Fibroblast of lung (primary cell): Measurements from ENCODE around the gene GRWD1. TPM values are rescaled to one million over a fixed set of nuclear protein-coding genes. Genes with fewer than 3 reads are reported as not detected.
A peak's percentile ranks its signal among the peaks of the same experiment; 100 is the strongest.

ENCODE experiments used
- DNase-seq, 2 donors: peaks; one replicate each; pipeline versions ENCODE4 v3.0.0 to v3.0.0-alpha.2; 2010; ENCODE audit warnings: low read depth in 2 of 2
- H2AFZ ChIP-seq: 2 replicates; pipeline ENCODE4 v1.5.1; 2012; ENCODE audit warnings: low read length, control low read depth, inconsistent platforms
- H3K27ac ChIP-seq: 2 replicates; pipeline ENCODE4 v1.5.1; 2011; ENCODE audit warnings: low read length, control low read depth; ENCODE audit not compliant: insufficient read depth
- H3K27me3 ChIP-seq: 2 replicates; pipeline ENCODE4 v1.5.1; 2011; ENCODE audit warnings: mild to moderate bottlenecking, low read length; ENCODE audit not compliant: control insufficient read depth, insufficient read depth
- H3K36me3 ChIP-seq: 2 replicates; pipeline ENCODE4 v1.5.1; 2011; ENCODE audit warnings: low read length; ENCODE audit not compliant: control insufficient read depth, insufficient read depth
- H3K4me1 ChIP-seq: 2 replicates; pipeline ENCODE4 v1.5.1; 2011; ENCODE audit warnings: low read length; ENCODE audit not compliant: control insufficient read depth, insufficient read depth; ENCODE audit errors: extremely low read depth
- H3K4me2 ChIP-seq: 2 replicates; pipeline ENCODE4 v1.5.1; 2011; ENCODE audit warnings: low read length, control low read depth; ENCODE audit not compliant: insufficient read depth; ENCODE audit errors: extremely low read depth
- H3K4me3 ChIP-seq, 4 experiments: fragments of 200-600 bp in 1 of 4; sonication (generic) in 1 of 4; replicated peaks in 1 of 4; 2 replicates each; pipeline ENCODE4 v1.5.1; 2011 to 2016; ENCODE audit warnings: low read length in 4 of 4, low read depth in 3 of 4, mild to moderate bottlenecking in 3 of 4, control low read depth in 2 of 4, inconsistent platforms in 1 of 4, mixed read lengths in 1 of 4; ENCODE audit not compliant: insufficient read depth in 1 of 4; ENCODE audit errors: control extremely low read depth in 1 of 4
- H3K79me2 ChIP-seq: 2 replicates; pipeline ENCODE4 v1.5.1; 2012; ENCODE audit warnings: mild to moderate bottlenecking, low read length, inconsistent platforms; ENCODE audit not compliant: control insufficient read depth, insufficient read depth
- H3K9ac ChIP-seq: 2 replicates; pipeline ENCODE4 v1.5.1; 2011; ENCODE audit warnings: mild to moderate bottlenecking, low read length, control low read depth; ENCODE audit not compliant: insufficient read depth
- H3K9me3 ChIP-seq: 2 replicates; pipeline ENCODE4 v1.5.1; 2012; ENCODE audit warnings: low read depth, low read length; ENCODE audit not compliant: control insufficient read depth, insufficient read depth
- H4K20me1 ChIP-seq: 2 replicates; pipeline ENCODE4 v1.5.1; 2011; ENCODE audit warnings: low read length; ENCODE audit not compliant: control insufficient read depth, insufficient read depth; ENCODE audit errors: extremely low read depth
- EZH2 ChIP-seq: IDR thresholded peaks from 2 replicates; pipeline ENCODE4 v1.5.1; 2012; ENCODE audit warnings: low read length, control low read depth, mild to moderate bottlenecking; ENCODE audit errors: missing control alignments
- polyA plus RNA-seq, 2 donors: library from polyadenylated mRNA; depleted of rRNA in 1 of 2; stranded (reverse) in 1 of 2; unstranded in 1 of 2; fragments of >200 nt; gene quantifications; 2 replicates each; pipeline ENCODE4 v1.2.1, GENCODE V29; 2011 to 2012; ENCODE audit warnings: missing spikeins in 1 of 2
- total RNA-seq: library from RNA; depleted of rRNA; stranded (reverse); fragments of >200 nt; gene quantifications from 2 replicates; pipeline ENCODE4 v1.2.1, GENCODE V29; 2014
- TF ChIP-seq, protein P1 (sequence below), 2 donors: IDR thresholded peaks in 1 of 2; conservative IDR thresholded peaks in 1 of 2; 1 replicate in 1 of 2; 2 replicates in 1 of 2; pipeline ENCODE4 v1.5.1; 2011 to 2012; ENCODE audit warnings: low read length in 2 of 2, control low read depth in 1 of 2, inconsistent platforms in 1 of 2, low read depth in 1 of 2, mild to moderate bottlenecking in 1 of 2

GRWD1 gene
- total and polyA plus RNA-seq, 2 donors (not counting 1 experiment from before 2014, with no cell fraction given) = 9.1 to 14.7 TPM

DNA sequence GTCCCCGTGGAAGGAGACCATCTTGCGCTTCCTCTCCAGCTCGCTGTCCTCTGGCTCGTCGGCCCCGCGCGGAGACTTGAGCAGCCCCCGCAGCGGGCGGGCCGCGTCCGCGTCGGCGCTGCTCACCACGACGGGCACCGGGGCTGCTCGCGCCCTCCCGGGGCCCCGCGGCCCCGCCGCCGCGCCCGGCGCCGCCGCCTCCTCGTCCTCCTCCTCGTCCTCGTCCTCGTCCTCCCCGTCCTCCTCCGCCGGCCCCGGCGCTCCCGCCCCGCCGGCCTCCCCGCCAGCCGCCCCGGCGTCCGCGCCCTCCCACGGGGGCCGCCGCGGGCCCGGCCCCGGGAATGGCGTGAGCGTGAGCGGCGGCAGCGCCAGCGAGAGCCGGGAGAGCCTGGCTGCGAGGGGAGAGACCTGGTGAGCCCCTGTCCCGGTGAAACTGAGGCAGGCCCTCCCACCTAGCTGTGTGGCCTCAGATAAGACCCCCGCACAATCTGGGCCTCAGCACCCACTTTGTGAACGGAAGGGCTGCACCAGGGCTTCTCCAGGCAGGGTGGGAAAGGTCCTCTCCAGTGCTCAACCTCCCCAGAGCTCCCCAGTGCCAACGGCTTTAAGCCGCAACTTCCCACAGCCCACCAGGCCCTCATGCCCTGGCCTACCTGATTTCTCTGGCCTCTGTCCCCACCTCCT is 48.1 kb downstream of the GRWD1 start:
- no peak overlapping the region for H3K27ac ChIP-seq
- H3K4me1 ChIP-seq = peaks cover 2% of the 10 kb centered on the region
- H3K4me3 ChIP-seq = peak overlapping the region; percentile 39 to 60 (median 57)
- H3K9ac ChIP-seq = peak overlapping the region; percentile 63
- H3K36me3 ChIP-seq = no peaks in the 10 kb centered on the region
- no peaks in the 10 kb centered on the region for H3K9me3 ChIP-seq
- DNase-seq = no peak
- peak overlapping the region; percentile 86 for H2AFZ ChIP-seq
- H4K20me1 ChIP-seq = no peaks in the 10 kb centered on the region
- peak overlapping the region; percentile 68 for H3K4me2 ChIP-seq
- TF ChIP-seq EZH2 = peak; percentile 15
- TF ChIP-seq, protein P1, sequence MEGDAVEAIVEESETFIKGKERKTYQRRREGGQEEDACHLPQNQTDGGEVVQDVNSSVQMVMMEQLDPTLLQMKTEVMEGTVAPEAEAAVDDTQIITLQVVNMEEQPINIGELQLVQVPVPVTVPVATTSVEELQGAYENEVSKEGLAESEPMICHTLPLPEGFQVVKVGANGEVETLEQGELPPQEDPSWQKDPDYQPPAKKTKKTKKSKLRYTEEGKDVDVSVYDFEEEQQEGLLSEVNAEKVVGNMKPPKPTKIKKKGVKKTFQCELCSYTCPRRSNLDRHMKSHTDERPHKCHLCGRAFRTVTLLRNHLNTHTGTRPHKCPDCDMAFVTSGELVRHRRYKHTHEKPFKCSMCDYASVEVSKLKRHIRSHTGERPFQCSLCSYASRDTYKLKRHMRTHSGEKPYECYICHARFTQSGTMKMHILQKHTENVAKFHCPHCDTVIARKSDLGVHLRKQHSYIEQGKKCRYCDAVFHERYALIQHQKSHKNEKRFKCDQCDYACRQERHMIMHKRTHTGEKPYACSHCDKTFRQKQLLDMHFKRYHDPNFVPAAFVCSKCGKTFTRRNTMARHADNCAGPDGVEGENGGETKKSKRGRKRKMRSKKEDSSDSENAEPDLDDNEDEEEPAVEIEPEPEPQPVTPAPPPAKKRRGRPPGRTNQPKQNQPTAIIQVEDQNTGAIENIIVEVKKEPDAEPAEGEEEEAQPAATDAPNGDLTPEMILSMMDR (conservative IDR thresholded peaks at IDR 0.05 in 1 of 2, IDR thresholded peaks at IDR 0.05 in 1 of 2; ENCODE audit: low read depth in 1 of 2, low read length in 2 of 2) = no peak
- H3K27me3 ChIP-seq = peaks cover 20% of the 10 kb centered on the region
- H3K79me2 ChIP-seq = no peaks in the 10 kb centered on the region

DNA sequence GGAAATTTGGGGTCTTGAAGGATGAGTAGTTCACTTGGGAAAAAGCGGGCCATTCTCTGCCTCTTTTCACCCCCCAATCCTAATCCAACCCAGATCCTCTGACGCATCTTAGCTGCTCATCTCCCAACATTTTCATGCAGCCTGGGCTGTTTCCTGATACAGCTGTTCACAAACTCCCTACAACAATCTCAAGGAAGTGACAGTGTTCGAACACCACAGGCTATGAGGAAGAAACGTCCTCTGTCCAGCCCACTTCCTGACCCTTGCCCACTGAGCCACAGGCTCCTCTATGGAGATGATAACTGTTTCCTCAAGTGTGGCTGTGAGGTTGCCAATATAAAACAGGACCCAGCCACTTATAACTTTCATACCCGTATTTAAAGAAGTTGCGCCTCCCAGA is 49.6 kb downstream of the GRWD1 start:
- TF ChIP-seq EZH2 = no peak
- TF ChIP-seq, protein P1 (conservative IDR thresholded peaks at IDR 0.05 in 1 of 2, IDR thresholded peaks at IDR 0.05 in 1 of 2; ENCODE audit: low read depth in 1 of 2, low read length in 2 of 2) = no peak
- DNase-seq = no peak
- Histone ChIP-seq H3K9me3 (no peaks in the 10 kb centered on the region), H3K4me1 (peaks cover 2% of the 10 kb centered on the region), H3K79me2 (no peaks in the 10 kb centered on the region), H3K27me3 (peaks cover 23% of the 10 kb centered on the region), H3K9ac (no peak overlapping the region), H2AFZ (no peak overlapping the region), H3K4me3 (no peak overlapping the region), H3K4me2 (no peak overlapping the region), H3K36me3 (no peaks in the 10 kb centered on the region), H4K20me1 (no peaks in the 10 kb centered on the region), H3K27ac (no peak overlapping the region)

DNA sequence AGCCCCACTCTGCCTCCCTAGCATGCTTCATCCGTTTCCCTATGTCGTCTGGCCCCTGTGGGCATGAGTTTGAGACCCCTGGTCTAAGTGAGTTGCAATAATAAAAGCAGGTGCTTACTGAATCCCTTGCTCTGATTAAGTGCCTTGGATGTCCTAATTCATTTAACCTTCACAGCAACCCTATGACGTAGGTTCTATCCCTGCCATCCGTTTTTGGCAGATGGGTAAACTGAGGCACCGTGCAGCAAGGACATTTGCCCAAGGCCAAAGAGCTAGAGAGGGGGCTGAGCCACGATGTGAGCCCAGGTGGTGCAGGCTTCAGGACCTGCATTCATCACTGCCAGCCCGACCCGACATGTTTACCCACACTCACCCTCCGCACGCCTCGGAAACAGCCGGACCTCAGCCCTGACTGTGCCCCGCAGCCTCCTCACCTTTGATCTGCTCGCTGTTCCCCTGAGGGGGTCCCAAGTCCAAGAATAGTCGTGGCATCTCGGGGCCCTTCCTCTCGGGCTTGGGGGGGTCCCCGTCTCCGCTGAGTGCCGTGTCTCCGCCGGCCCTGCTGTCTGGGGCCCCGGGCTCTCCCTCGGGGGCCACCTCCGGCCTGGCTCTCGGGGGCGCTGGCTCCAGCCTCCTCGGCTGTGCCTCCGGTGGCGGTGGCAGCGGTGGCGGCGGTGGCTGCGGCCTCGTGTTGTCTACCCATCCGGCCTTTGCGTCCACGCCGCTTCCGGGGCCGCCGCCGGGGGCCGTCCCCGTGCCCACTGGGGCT is 51.4 kb downstream of the GRWD1 start:
- no peak for DNase-seq
- no peak for TF ChIP-seq EZH2
- TF ChIP-seq, protein P1 (conservative IDR thresholded peaks at IDR 0.05 in 1 of 2, IDR thresholded peaks at IDR 0.05 in 1 of 2; ENCODE audit: low read depth in 1 of 2, low read length in 2 of 2) = no peak
- Histone ChIP-seq H3K79me2 (no peaks in the 10 kb centered on the region), H3K4me2 (no peak overlapping the region), H3K4me3 (no peak overlapping the region), H4K20me1 (no peaks in the 10 kb centered on the region), H3K9ac (no peak overlapping the region), H3K36me3 (no peaks in the 10 kb centered on the region), H3K27ac (no peak overlapping the region), H3K27me3 (peaks cover 30% of the 10 kb centered on the region), H2AFZ (no peak overlapping the region), H3K4me1 (peaks cover 2% of the 10 kb centered on the region), H3K9me3 (no peaks in the 10 kb centered on the region)
